ENCODE results near the gene DNMBP.

DNMBP gene

GRCh38 chr10:99858849-99859248, 150.9 kb downstream of the DNMBP start:
- H3K9me3 ChIP-seq (ENCODE audit: insufficient read depth, low read length), result no peaks in the 10 kb centered on the region
- H3K4me3 ChIP-seq (ENCODE audit: insufficient read length, low read depth), result no peak overlapping the region
- no peaks in the 10 kb centered on the region for H3K4me1 ChIP-seq (ENCODE audit: insufficient read depth, insufficient read length)
- no peak for DNase-seq (ENCODE audit: low read depth, low spot score)
- no peaks in the 10 kb centered on the region for H3K36me3 ChIP-seq (ENCODE audit: insufficient read depth, insufficient read length, low read length)
- no peaks in the 10 kb centered on the region for H3K27me3 ChIP-seq (ENCODE audit: insufficient read depth, insufficient read length)
- no peak overlapping the region for H3K9ac ChIP-seq (ENCODE audit: insufficient read length, low read depth)
- TF ChIP-seq SUZ12 (IDR thresholded peaks at IDR 0.05; ENCODE audit: extremely low read depth, insufficient read depth, insufficient read length) (no peak), YY1 (IDR thresholded peaks at IDR 0.05; ENCODE audit: insufficient read depth, insufficient read length) (no peak), ZNF274 (IDR thresholded peaks at IDR 0.05; ENCODE audit: low read depth, low read length) (no peak)

- TF ChIP-seq YY1 (IDR thresholded peaks at IDR 0.05; ENCODE audit: insufficient read depth, insufficient read length), result no peak
- no peak for TF ChIP-seq ZNF274 (IDR thresholded peaks at IDR 0.05; ENCODE audit: low read depth, low read length)
- TF ChIP-seq SUZ12 (IDR thresholded peaks at IDR 0.05; ENCODE audit: extremely low read depth, insufficient read depth, insufficient read length), result no peak
- no peak for DNase-seq (ENCODE audit: low read depth, low spot score)
- Histone ChIP-seq H3K9ac (ENCODE audit: insufficient read length, low read depth) (no peak overlapping the region), H3K4me1 (ENCODE audit: insufficient read depth, insufficient read length) (no peaks in the 10 kb centered on the region), H3K27me3 (ENCODE audit: insufficient read depth, insufficient read length) (no peaks in the 10 kb centered on the region), H3K4me3 (ENCODE audit: insufficient read length, low read depth) (no peak overlapping the region), H3K9me3 (ENCODE audit: insufficient read depth, low read length) (no peaks in the 10 kb centered on the region), H3K36me3 (ENCODE audit: insufficient read depth, insufficient read length, low read length) (no peaks in the 10 kb centered on the region)
Measured at GRCh38 chr10:99855479-99856071, 154.2 kb downstream of the DNMBP start.

DNA sequence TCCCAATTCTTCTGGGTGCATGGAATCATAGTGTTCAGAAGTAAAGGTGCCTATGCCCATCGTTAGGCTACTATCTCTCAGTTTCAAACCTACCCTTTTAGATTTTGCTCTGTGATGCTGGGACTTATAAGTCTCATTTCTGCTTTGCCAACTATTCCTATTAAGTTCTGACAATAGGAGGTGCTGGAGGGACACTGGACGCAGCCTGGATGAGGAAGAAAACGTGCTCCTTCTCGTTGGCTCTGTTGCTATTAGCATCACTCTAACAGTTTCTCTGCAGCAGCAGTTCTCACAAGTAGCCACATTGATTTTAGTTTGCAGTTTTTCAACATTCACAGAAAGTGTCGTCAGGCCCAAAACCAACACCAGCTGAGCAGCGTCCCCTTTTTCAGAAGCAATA, 154.9 kb downstream of the DNMBP start:
- no peaks in the 10 kb centered on the region for H3K27me3 ChIP-seq (ENCODE audit: insufficient read depth, insufficient read length)
- TF ChIP-seq ZNF274 (IDR thresholded peaks at IDR 0.05; ENCODE audit: low read depth, low read length), result no peak
- TF ChIP-seq YY1 (IDR thresholded peaks at IDR 0.05; ENCODE audit: insufficient read depth, insufficient read length), result no peak
- TF ChIP-seq SUZ12 (IDR thresholded peaks at IDR 0.05; ENCODE audit: extremely low read depth, insufficient read depth, insufficient read length), result no peak
- no peak for DNase-seq (ENCODE audit: low read depth, low spot score)
- no peaks in the 10 kb centered on the region for H3K36me3 ChIP-seq (ENCODE audit: insufficient read depth, insufficient read length, low read length)
- no peaks in the 10 kb centered on the region for H3K4me1 ChIP-seq (ENCODE audit: insufficient read depth, insufficient read length)
- no peak overlapping the region for H3K4me3 ChIP-seq (ENCODE audit: insufficient read length, low read depth)
- H3K9ac ChIP-seq (ENCODE audit: insufficient read length, low read depth), result no peak overlapping the region
- no peaks in the 10 kb centered on the region for H3K9me3 ChIP-seq (ENCODE audit: insufficient read depth, low read length)

GRCh38 chr10:99853655-99854054, 156.1 kb downstream of the DNMBP start:
- TF ChIP-seq SUZ12 (IDR thresholded peaks at IDR 0.05; ENCODE audit: extremely low read depth, insufficient read depth, insufficient read length), result no peak
- TF ChIP-seq ZNF274 (IDR thresholded peaks at IDR 0.05; ENCODE audit: low read depth, low read length), result no peak
- no peak for TF ChIP-seq YY1 (IDR thresholded peaks at IDR 0.05; ENCODE audit: insufficient read depth, insufficient read length)
- H3K27me3 ChIP-seq (ENCODE audit: insufficient read depth, insufficient read length), result no peaks in the 10 kb centered on the region
- H3K9ac ChIP-seq (ENCODE audit: insufficient read length, low read depth), result no peak overlapping the region
- H3K4me3 ChIP-seq (ENCODE audit: insufficient read length, low read depth), result no peak overlapping the region
- H3K9me3 ChIP-seq (ENCODE audit: insufficient read depth, low read length), result no peaks in the 10 kb centered on the region
- no peak for DNase-seq (ENCODE audit: low read depth, low spot score)
- no peaks in the 10 kb centered on the region for H3K4me1 ChIP-seq (ENCODE audit: insufficient read depth, insufficient read length)
- no peaks in the 10 kb centered on the region for H3K36me3 ChIP-seq (ENCODE audit: insufficient read depth, insufficient read length, low read length)

- Histone ChIP-seq H3K27me3 (ENCODE audit: insufficient read depth, insufficient read length) (no peaks in the 10 kb centered on the region), H3K9ac (ENCODE audit: insufficient read length, low read depth) (no peak overlapping the region), H3K36me3 (ENCODE audit: insufficient read depth, insufficient read length, low read length) (no peaks in the 10 kb centered on the region), H3K4me3 (ENCODE audit: insufficient read length, low read depth) (no peak overlapping the region), H3K9me3 (ENCODE audit: insufficient read depth, low read length) (no peaks in the 10 kb centered on the region), H3K4me1 (ENCODE audit: insufficient read depth, insufficient read length) (no peaks in the 10 kb centered on the region)
- no peak for DNase-seq (ENCODE audit: low read depth, low spot score)
- no peak for TF ChIP-seq SUZ12 (IDR thresholded peaks at IDR 0.05; ENCODE audit: extremely low read depth, insufficient read depth, insufficient read length)
- no peak for TF ChIP-seq ZNF274 (IDR thresholded peaks at IDR 0.05; ENCODE audit: low read depth, low read length)
- TF ChIP-seq YY1 (IDR thresholded peaks at IDR 0.05; ENCODE audit: insufficient read depth, insufficient read length), result no peak
Measured at GRCh38 chr10:99852481-99853213, 157.1 kb downstream of the DNMBP start.

- H3K27me3 ChIP-seq (ENCODE audit: insufficient read depth, insufficient read length), result no peaks in the 10 kb centered on the region
- H3K9ac ChIP-seq (ENCODE audit: insufficient read length, low read depth), result no peak overlapping the region
- TF ChIP-seq ZNF274 (IDR thresholded peaks at IDR 0.05; ENCODE audit: low read depth, low read length) (no peak), SUZ12 (IDR thresholded peaks at IDR 0.05; ENCODE audit: extremely low read depth, insufficient read depth, insufficient read length) (no peak), YY1 (IDR thresholded peaks at IDR 0.05; ENCODE audit: insufficient read depth, insufficient read length) (no peak)
- no peaks in the 10 kb centered on the region for H3K36me3 ChIP-seq (ENCODE audit: insufficient read depth, insufficient read length, low read length)
- no peaks in the 10 kb centered on the region for H3K4me1 ChIP-seq (ENCODE audit: insufficient read depth, insufficient read length)
- H3K4me3 ChIP-seq (ENCODE audit: insufficient read length, low read depth), result no peak overlapping the region
- H3K9me3 ChIP-seq (ENCODE audit: insufficient read depth, low read length), result no peaks in the 10 kb centered on the region
- DNase-seq (ENCODE audit: low read depth, low spot score), result no peak
Measured at GRCh38 chr10:99851825-99852224, 157.9 kb downstream of the DNMBP start.

GRCh38 chr10:99850767-99851340, 158.9 kb downstream of the DNMBP start:
- no peaks in the 10 kb centered on the region for H3K9me3 ChIP-seq (ENCODE audit: insufficient read depth, low read length)
- no peaks in the 10 kb centered on the region for H3K4me1 ChIP-seq (ENCODE audit: insufficient read depth, insufficient read length)
- peak overlapping the region; percentile 50 for H3K9ac ChIP-seq (ENCODE audit: insufficient read length, low read depth)
- DNase-seq (ENCODE audit: low read depth, low spot score), result no peak
- TF ChIP-seq ZNF274 (IDR thresholded peaks at IDR 0.05; ENCODE audit: low read depth, low read length), result no peak
- TF ChIP-seq SUZ12 (IDR thresholded peaks at IDR 0.05; ENCODE audit: extremely low read depth, insufficient read depth, insufficient read length), result no peak
- no peak for TF ChIP-seq YY1 (IDR thresholded peaks at IDR 0.05; ENCODE audit: insufficient read depth, insufficient read length)
- no peaks in the 10 kb centered on the region for H3K27me3 ChIP-seq (ENCODE audit: insufficient read depth, insufficient read length)
- no peak overlapping the region for H3K4me3 ChIP-seq (ENCODE audit: insufficient read length, low read depth)
- H3K36me3 ChIP-seq (ENCODE audit: insufficient read depth, insufficient read length, low read length), result no peaks in the 10 kb centered on the region

All from NT2/D1 (cell line).